IPS-15b (cell line): ENCODE measurements around the gene KCNC4.

Experiments
- H3K27me3 ChIP-seq: one replicate; pipeline ENCODE4 v1.6.1; 2013; ENCODE audit warnings: low read length; ENCODE audit not compliant: control insufficient read depth, insufficient read depth
- H3K36me3 ChIP-seq: one replicate; pipeline ENCODE4 v1.6.1; 2013; ENCODE audit warnings: low read length; ENCODE audit not compliant: control insufficient read depth, insufficient read depth
- H3K4me1 ChIP-seq: one replicate; pipeline ENCODE4 v1.6.1; 2013; ENCODE audit warnings: mild to moderate bottlenecking, low read length; ENCODE audit not compliant: control insufficient read depth, insufficient read depth
- H3K4me3 ChIP-seq: one replicate; pipeline ENCODE4 v1.5.1; 2013; ENCODE audit warnings: low read depth, low read length
- H3K9ac ChIP-seq: one replicate; pipeline ENCODE4 v1.6.1; 2013; ENCODE audit warnings: low read depth, mild to moderate bottlenecking, low read length
- H3K9me3 ChIP-seq: one replicate; pipeline ENCODE4 v1.6.1; 2013; ENCODE audit warnings: mild to moderate bottlenecking, low read length; ENCODE audit not compliant: control insufficient read depth, insufficient read depth

KCNC4 gene

GRCh38 chr1:110215621-110216515 is 5.8 kb downstream of the KCNC4 start:
- Histone ChIP-seq H3K4me3 (no peak overlapping the region), H3K9ac (no peak overlapping the region), H3K4me1 (peaks cover 12% of the 10 kb centered on the region), H3K9me3 (no peaks in the 10 kb centered on the region), H3K36me3 (peaks cover 3% of the 10 kb centered on the region), H3K27me3 (peaks cover 19% of the 10 kb centered on the region)

DNA sequence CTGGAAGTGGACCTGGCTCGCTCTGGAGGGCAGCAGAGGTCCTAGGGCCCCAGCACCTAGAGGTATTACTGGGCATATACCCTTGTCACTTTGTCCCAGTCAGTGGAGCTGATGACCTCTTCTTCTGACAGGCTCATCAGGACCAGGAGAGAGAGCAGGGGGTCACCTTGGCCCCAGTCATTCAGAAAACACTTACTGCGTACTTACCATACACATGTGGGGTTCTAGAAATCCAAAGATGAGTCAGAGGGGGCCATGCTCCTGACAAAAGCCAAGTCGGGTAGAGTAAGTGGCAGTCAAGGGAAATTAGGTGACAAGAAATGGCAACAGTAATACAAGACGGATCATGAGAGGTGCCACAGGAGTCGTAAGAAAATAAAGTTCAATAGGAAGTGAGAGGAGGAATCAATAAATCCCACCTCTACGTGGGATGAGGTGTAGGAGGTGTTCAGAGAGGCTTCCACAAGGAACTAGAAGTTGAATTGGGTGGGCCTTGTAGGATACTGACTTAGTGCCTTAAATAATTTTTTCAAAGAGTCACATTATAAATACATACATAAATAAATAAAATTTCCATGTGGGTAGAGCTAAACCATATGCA is 6.8 kb downstream of the KCNC4 start:
- Histone ChIP-seq H3K9ac (no peak overlapping the region), H3K36me3 (peaks cover 3% of the 10 kb centered on the region), H3K9me3 (no peaks in the 10 kb centered on the region), H3K4me1 (peaks cover 12% of the 10 kb centered on the region), H3K4me3 (no peak overlapping the region), H3K27me3 (peaks cover 9% of the 10 kb centered on the region)

- Histone ChIP-seq H3K4me1 (peaks cover 4% of the 10 kb centered on the region), H3K9ac (no peak overlapping the region), H3K4me3 (no peak overlapping the region), H3K27me3 (no peaks in the 10 kb centered on the region), H3K36me3 (peaks cover 3% of the 10 kb centered on the region), H3K9me3 (no peaks in the 10 kb centered on the region)
These were observed 8.0 kb downstream of the KCNC4 start for GRCh38 chr1:110218137-110218536.

GRCh38 chr1:110218739-110219138 is 8.6 kb downstream of the KCNC4 start:
- no peaks in the 10 kb centered on the region for H3K27me3 ChIP-seq
- H3K4me3 ChIP-seq: no peak overlapping the region
- peaks cover 3% of the 10 kb centered on the region for H3K36me3 ChIP-seq
- H3K9me3 ChIP-seq: no peaks in the 10 kb centered on the region
- H3K4me1 ChIP-seq: no peaks in the 10 kb centered on the region
- no peak overlapping the region for H3K9ac ChIP-seq

DNA sequence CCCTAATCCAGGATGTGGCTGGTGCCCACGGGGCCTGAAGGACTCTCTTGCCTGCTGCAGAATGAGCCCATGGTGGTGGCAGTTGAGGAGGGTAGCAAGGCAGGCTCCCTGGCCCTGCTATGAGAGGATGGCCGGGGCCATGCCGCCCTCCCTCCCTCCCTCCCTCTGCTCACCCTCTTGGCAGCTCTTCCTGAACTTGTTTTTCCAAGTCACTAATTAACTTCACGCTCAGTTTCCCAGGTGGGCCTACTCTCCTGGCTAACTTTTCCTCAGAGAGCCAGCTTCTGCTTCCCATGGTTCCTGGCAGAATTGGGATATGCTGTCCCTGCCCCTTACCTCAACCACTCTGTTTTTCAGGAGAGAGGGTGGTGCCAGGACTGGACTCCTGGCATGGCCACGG is 10.2 kb downstream of the KCNC4 start:
- H3K9ac ChIP-seq: no peak overlapping the region
- H3K36me3 ChIP-seq: peaks cover 3% of the 10 kb centered on the region
- H3K9me3 ChIP-seq: no peaks in the 10 kb centered on the region
- no peaks in the 10 kb centered on the region for H3K4me1 ChIP-seq
- no peaks in the 10 kb centered on the region for H3K27me3 ChIP-seq
- no peak overlapping the region for H3K4me3 ChIP-seq

DNA sequence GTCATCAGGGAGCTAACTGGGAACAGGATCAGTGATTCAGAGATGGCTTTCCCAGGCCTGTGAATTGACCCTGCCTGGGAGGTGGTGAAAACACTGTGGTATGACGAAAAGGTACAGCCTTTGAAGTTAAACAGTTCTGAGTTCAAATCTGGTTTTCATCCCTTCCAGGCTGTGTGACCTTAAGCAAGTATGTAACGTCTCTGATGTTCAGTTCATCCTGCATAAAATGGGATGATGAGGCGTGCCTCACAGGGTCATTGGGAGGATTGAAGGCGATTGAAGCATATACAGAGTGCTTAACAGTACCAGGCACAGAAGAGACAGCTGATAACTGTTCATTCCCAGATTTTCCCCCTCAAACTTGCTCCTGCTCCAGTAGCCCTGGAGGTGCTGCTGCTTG is 11.0 kb downstream of the KCNC4 start:
- Histone ChIP-seq H3K4me1 (no peaks in the 10 kb centered on the region), H3K27me3 (no peaks in the 10 kb centered on the region), H3K9me3 (no peaks in the 10 kb centered on the region), H3K9ac (no peak overlapping the region), H3K4me3 (no peak overlapping the region), H3K36me3 (peaks cover 3% of the 10 kb centered on the region)

GRCh38 chr1:110223127-110223526 is 13.0 kb downstream of the KCNC4 start:
- no peak overlapping the region for H3K9ac ChIP-seq

GRCh38 chr1:110223581-110223980 is 13.5 kb downstream of the KCNC4 start:
- no peaks in the 10 kb centered on the region for H3K27me3 ChIP-seq

More at GRCh38 chr1:110223127-110223526, 13.0 kb downstream of the KCNC4 start:
- Histone ChIP-seq H3K4me1 (no peaks in the 10 kb centered on the region), H3K4me3 (no peak overlapping the region), H3K9me3 (no peaks in the 10 kb centered on the region), H3K36me3 (peaks cover 3% of the 10 kb centered on the region), H3K27me3 (no peaks in the 10 kb centered on the region)

DNA sequence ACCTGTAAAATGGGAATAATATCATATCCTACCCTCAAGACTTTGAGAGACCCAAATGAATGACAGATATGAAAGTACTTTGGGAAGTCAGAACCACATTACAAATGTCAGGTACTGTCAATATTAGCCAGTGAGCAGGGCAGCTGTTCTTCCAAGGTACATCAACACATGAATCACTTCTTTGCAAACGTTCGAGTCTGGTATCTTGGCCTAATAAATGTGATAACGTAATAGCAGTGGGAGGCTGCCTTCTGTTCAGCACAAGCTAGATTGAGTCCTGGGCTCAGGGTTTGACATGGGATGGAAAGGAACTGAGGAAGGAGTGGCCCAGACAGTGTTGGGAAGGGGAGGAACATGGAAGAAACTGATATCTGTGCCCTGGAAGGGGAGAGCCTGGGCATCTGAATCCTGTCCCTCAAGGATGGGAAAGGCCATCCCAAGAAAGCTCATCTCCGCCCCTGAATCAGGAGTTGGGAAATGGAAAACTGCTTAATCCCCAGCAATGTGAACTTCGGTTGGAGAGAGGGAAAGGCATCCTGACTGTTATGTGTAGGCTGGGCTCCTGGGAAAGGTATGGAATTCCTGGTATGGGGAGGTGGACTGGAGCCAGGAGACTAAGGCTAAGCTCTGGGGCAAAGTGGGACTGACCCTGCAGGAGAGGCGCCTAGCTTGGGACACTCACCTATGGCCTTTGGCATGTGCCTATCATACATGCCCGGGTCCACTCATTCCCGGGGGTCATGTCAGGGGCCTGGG is 14.3 kb downstream of the KCNC4 start:
- Histone ChIP-seq H3K4me1 (no peaks in the 10 kb centered on the region), H3K9me3 (no peaks in the 10 kb centered on the region), H3K36me3 (peaks cover 7% of the 10 kb centered on the region), H3K9ac (no peak overlapping the region), H3K27me3 (no peaks in the 10 kb centered on the region), H3K4me3 (no peak overlapping the region)

More at GRCh38 chr1:110223581-110223980, 13.5 kb downstream of the KCNC4 start:
- Histone ChIP-seq H3K9me3 (no peaks in the 10 kb centered on the region), H3K4me3 (no peak overlapping the region), H3K4me1 (no peaks in the 10 kb centered on the region), H3K9ac (no peak overlapping the region), H3K36me3 (peaks cover 3% of the 10 kb centered on the region)

DNA sequence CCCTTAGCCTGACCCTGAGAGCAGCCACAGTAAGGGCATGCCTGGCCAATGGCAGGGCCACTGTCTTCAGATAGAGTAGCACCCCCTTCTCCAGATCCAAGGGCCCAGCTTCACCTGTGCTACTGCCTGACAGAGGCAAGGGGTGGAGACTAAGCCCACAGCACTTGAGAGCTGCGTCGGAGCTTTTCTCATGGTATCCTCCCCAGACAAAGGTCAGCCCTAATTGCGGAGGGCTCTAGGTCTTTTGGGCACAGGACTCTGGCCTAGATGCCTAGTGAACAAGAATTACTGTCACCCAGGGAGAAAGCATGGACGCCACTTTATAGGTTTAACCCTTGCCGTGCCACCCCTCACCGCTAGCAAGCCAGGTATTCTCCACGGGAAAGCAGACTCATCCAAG is 15.1 kb downstream of the KCNC4 start:
- no peak overlapping the region for H3K4me3 ChIP-seq
- H3K9me3 ChIP-seq: no peaks in the 10 kb centered on the region
- no peaks in the 10 kb centered on the region for H3K27me3 ChIP-seq
- no peaks in the 10 kb centered on the region for H3K4me1 ChIP-seq
- no peak overlapping the region for H3K9ac ChIP-seq
- H3K36me3 ChIP-seq: peaks cover 7% of the 10 kb centered on the region

- no peak overlapping the region for H3K4me3 ChIP-seq
- no peaks in the 10 kb centered on the region for H3K4me1 ChIP-seq
- H3K36me3 ChIP-seq: peaks cover 12% of the 10 kb centered on the region
- no peak overlapping the region for H3K9ac ChIP-seq
- H3K9me3 ChIP-seq: no peaks in the 10 kb centered on the region
- H3K27me3 ChIP-seq: no peaks in the 10 kb centered on the region
These were observed 15.8 kb downstream of the KCNC4 start for GRCh38 chr1:110225756-110226404.
